GM21528 (cell line): ENCODE results near the gene KREMEN1.
"Not testable (repeated sequence)": the region's sequence is repeated elsewhere in the genome, so short reads cannot be mapped to it uniquely, and the experiment has no call there.

Experiments used
- ATAC-seq: cut with Tn5 transposase; IDR thresholded peaks from one replicate; pipeline ENCODE4 v1.9.1; 2021; ENCODE audit warnings: mild to moderate bottlenecking, moderate library complexity; ENCODE audit not compliant: unreplicated experiment, low FRiP score

Gene KREMEN1

GRCh38 chr22:29096736-29097669 is 24.2 kb downstream of the KREMEN1 start:
- ATAC-seq, result no peak

DNA sequence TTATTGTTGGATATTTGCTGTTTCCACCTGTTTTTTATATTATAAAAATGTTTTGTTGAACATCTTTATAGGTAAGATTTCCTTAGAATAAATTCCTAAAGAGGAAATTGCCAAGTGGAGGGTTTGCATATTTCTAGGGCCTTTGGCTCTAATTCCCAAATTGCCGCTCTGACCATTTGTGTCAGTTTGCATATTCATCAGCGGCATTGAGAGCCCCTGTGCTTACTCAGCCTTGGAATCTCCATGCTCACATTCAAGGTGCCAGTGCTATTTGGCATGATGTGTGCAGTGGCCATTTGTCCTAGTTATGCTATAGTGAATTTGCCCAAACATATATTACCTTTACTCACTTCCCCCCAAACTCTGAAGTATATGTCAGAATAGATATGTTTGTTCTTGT is 25.5 kb downstream of the KREMEN1 start:
- ATAC-seq, result no peak

GRCh38 chr22:29102300-29102699 is 29.5 kb downstream of the KREMEN1 start:
- ATAC-seq, result no peak

DNA sequence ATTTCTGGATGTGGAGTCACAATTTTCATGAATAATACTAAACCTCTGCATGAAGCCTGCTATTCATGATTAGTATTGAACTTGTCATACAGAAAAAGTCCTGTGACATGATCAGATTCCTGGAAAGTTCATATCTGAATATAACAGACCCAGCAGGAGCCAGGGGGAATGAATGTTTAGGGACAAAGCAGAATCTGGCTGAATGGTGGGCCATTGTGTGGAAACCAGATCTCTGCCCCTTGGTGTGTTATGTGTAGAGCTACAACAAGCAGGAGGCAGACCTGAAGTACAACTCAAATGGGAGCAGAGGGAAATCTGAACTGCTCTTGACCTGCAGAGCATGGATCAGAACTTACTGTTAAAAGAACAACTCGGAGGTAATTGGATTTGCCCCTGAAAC is 30.3 kb downstream of the KREMEN1 start:
- ATAC-seq, result no peak

DNA sequence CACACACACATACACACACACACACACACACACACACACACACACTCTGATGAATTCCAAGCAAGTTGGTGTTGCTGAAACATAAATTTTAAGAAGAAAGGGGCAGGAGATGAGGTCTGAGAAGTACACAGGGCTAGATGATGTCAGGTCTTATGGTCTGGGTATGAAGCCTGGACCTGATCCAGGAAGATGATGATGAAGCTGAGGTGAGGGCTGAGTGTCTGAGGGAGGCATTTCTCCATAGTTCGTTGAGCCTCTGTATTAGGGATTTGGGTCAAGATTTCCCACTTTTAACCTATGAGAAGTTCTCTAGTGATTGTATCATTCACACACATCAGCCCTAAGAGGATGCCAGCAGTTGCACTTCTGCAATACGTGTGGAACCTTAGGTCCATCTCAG is 32.6 kb downstream of the KREMEN1 start:
- ATAC-seq, result no peak

DNA sequence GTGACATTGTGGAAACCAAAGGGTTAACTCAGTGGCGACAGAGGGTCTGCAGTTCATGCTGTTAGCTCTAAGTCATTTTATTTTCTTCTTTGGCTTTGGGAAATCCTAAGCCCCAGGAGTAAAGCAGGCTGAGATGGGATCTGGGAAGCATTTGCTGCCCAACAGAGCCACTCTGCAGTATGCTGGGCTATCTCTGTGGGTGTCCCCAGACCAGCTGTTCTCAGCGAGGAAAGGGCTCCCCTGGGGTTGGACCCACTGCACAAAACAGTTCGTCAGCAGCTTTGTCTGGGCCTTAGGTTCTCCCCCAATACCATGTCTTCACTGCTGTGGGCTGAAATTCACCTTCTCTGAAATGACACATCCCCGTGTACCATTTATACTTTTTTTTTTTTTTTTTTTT is 34.0 kb downstream of the KREMEN1 start:
- no peak for ATAC-seq

- no peak for ATAC-seq
Measured at GRCh38 chr22:29108137-29108536, 35.3 kb downstream of the KREMEN1 start.

- no peak for ATAC-seq
Measured at GRCh38 chr22:29109822-29110221, 37.0 kb downstream of the KREMEN1 start.

GRCh38 chr22:29110946-29111345 is 38.1 kb downstream of the KREMEN1 start:
- ATAC-seq, result no peak

- no peak for ATAC-seq
Measured at GRCh38 chr22:29112121-29112520, 39.3 kb downstream of the KREMEN1 start.

GRCh38 chr22:29112681-29113080 is 39.8 kb downstream of the KREMEN1 start:
- no peak for ATAC-seq

GRCh38 chr22:29113319-29113718 is 40.5 kb downstream of the KREMEN1 start:
- ATAC-seq, result no peak

GRCh38 chr22:29114392-29114791 is 41.6 kb downstream of the KREMEN1 start:
- ATAC-seq, result no peak

DNA sequence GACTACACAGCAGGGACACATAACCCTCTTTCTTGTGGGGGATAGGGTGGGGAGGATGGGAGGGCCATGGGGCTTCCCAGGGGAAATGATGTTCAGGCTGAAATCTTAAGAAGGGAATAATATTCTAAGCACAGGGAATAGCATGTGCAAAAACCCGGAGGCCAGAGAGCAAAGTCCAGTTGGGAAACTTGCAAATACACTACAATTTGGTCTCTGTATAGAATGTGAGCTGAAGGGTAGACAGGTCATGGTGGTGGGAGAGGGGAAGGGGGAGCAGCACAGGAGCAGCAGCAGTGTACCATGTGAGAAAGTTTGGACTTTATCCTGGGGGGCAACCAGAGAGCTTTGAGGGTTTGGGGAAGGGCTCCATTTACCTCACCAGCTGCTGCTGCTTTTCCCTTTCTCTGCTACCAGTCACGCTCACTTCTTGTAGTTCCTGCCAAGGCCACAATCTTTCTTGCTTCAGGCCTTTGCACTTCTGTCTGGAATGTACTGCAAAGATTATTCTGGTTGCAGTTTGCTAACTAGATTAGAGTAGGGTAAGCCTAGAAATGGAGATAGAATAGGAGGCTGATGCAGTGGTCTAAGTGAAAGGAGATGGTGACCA is 43.0 kb downstream of the KREMEN1 start:
- no peak for ATAC-seq

DNA sequence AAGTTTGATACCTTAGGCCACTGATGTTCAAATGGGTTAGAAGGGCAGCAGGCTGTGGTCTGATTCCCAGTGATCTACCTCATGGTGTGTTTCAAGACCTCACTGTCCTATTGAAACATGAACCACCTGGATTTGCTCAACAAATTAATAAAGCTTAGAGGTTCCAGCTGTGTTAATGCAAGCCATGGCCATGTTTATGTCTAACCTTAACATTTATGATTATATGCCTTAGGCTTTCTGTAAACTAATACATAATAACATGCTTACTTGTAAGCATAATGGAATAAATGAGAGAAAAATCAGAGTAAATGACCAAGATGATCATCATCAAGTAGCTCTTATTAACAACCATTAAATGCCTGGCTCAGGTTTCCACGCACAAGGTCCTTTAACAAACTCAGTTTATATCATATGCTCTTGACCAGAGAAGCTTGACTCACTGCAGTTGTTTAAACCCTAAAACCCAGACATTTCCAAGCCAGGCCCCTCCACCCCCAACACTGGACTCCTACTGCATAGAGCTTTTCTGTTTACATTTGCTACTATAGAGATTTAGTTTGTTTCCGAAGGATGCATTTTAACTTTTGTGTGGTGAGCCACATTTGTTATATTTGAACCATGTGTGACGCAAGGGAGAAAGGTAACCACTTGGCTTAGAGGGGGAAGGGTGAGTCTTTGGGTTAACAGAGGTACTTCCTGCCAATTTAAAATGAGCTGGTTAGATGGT is 43.7 kb downstream of the KREMEN1 start:
- no peak for ATAC-seq

- no peak for ATAC-seq
Measured at GRCh38 chr22:29117799-29118477, 45.1 kb downstream of the KREMEN1 start.

- ATAC-seq, result not testable (repeated sequence)
Measured at GRCh38 chr22:29120098-29120912, 47.5 kb downstream of the KREMEN1 start.

DNA sequence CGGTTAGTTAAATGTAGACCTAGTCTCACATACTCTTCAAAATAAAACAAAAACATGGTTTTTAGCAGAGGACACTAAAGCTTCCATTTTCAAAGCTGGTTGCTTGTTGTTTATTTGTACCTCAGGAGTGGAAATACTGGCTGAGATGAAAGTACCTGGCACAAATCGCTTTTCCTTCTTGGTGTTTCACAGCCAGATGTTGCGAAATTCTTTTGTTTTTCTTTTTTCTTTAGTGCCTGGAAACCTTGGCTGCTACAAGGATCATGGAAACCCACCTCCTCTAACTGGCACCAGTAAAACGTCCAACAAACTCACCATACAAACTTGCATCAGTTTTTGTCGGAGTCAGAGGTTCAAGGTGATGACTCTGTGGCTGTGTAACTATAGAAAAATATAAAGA is 48.3 kb downstream of the KREMEN1 start:
- no peak for ATAC-seq

- no peak for ATAC-seq
Measured at GRCh38 chr22:29122041-29122440, 49.2 kb downstream of the KREMEN1 start.
